Mesenchymal stem cell (in vitro differentiated cells and primary cell): Measurements from ENCODE around the gene BPIFA1.
A peak's percentile ranks its signal among the peaks of the same experiment; 100 is the strongest.

ENCODE experiments used
- DNase-seq: peaks from one replicate; pipeline ENCODE4 v3.0.0-alpha.2; 2013
- H2AFZ ChIP-seq: one replicate; pipeline ENCODE4 v1.6.1; 2013; ENCODE audit warnings: low read depth, mild to moderate bottlenecking, control low read depth, inconsistent platforms, low read length, moderate library complexity
- H2AK5ac ChIP-seq: 2 replicates; pipeline ENCODE4 v1.6.1; 2013; ENCODE audit warnings: low read length, moderate library complexity, mild to moderate bottlenecking, inconsistent platforms; ENCODE audit not compliant: severe bottlenecking
- H2BK120ac ChIP-seq: one replicate; pipeline ENCODE4 v1.6.1; 2013; ENCODE audit warnings: low read depth, mild to moderate bottlenecking, inconsistent platforms, low read length, moderate library complexity
- H2BK12ac ChIP-seq, 2 experiments: one replicate each; pipeline ENCODE4 v1.6.1; 2013; ENCODE audit warnings: inconsistent platforms in 2 of 2, low read length in 2 of 2, mild to moderate bottlenecking in 2 of 2, moderate library complexity in 2 of 2, control low read depth in 1 of 2
- H2BK15ac ChIP-seq: one replicate; pipeline ENCODE4 v1.6.1; 2013; ENCODE audit warnings: mild to moderate bottlenecking, low read depth, inconsistent platforms; ENCODE audit not compliant: poor library complexity, severe bottlenecking
- H2BK5ac ChIP-seq: 2 replicates; pipeline ENCODE4 v1.6.1; 2013; ENCODE audit warnings: low read depth, mild to moderate bottlenecking, low read length, control low read depth, inconsistent platforms; ENCODE audit not compliant: poor library complexity, severe bottlenecking
- H3K14ac ChIP-seq, 2 experiments: one replicate each; pipeline ENCODE4 v1.6.1; 2013; ENCODE audit warnings: inconsistent platforms in 2 of 2, low read length in 2 of 2, control low read depth in 1 of 2, mild to moderate bottlenecking in 1 of 2, moderate library complexity in 1 of 2
- H3K18ac ChIP-seq, 2 experiments: one replicate each; pipeline ENCODE4 v1.6.1; 2013; ENCODE audit warnings: inconsistent platforms in 2 of 2, low read length in 2 of 2, control low read depth in 1 of 2, low read depth in 1 of 2, mild to moderate bottlenecking in 1 of 2
- H3K23ac ChIP-seq, 2 experiments: one replicate each; pipeline ENCODE4 v1.6.1; 2013; ENCODE audit warnings: inconsistent platforms in 2 of 2, low read length in 2 of 2, mild to moderate bottlenecking in 2 of 2, moderate library complexity in 2 of 2, control low read depth in 1 of 2
- H3K27ac ChIP-seq: 2 replicates; pipeline ENCODE4 v1.5.1; 2013; ENCODE audit warnings: mild to moderate bottlenecking, moderate library complexity, low read length, control low read depth, inconsistent platforms; ENCODE audit not compliant: poor library complexity, severe bottlenecking
- H3K27me3 ChIP-seq, 2 experiments: 2 replicates each; pipeline versions ENCODE4 v1.6.1 to v1.7.0; 2013; ENCODE audit warnings: low read length in 2 of 2, mild to moderate bottlenecking in 2 of 2, moderate library complexity in 2 of 2, control low read depth in 1 of 2, inconsistent platforms in 1 of 2; ENCODE audit not compliant: control insufficient read depth in 1 of 2, insufficient read depth in 1 of 2
- H3K36me3 ChIP-seq, 2 experiments: 2 replicates each; pipeline versions ENCODE4 v1.6.1 to v1.7.0; 2013; ENCODE audit warnings: low read length in 2 of 2, control low read depth in 1 of 2, inconsistent platforms in 1 of 2, low read depth in 1 of 2, mild to moderate bottlenecking in 1 of 2; ENCODE audit not compliant: insufficient read depth in 2 of 2, control insufficient read depth in 1 of 2
- H3K4ac ChIP-seq, 2 experiments: one replicate each; pipeline ENCODE4 v1.6.1; 2013; ENCODE audit warnings: inconsistent platforms in 2 of 2, low read length in 2 of 2, mild to moderate bottlenecking in 2 of 2, moderate library complexity in 2 of 2, control low read depth in 1 of 2, low read depth in 1 of 2
- H3K4me1 ChIP-seq: 2 replicates; pipeline ENCODE4 v1.6.1; 2013; ENCODE audit warnings: low read depth, low read length, control low read depth; ENCODE audit not compliant: control insufficient read depth, insufficient read depth
- H3K4me2 ChIP-seq: 2 replicates; pipeline ENCODE4 v1.6.1; 2013; ENCODE audit warnings: low read length, mild to moderate bottlenecking, inconsistent platforms; ENCODE audit not compliant: poor library complexity, severe bottlenecking
- H3K4me3 ChIP-seq, 2 experiments: 2 replicates each; pipeline versions ENCODE4 v1.5.1 to v1.7.0; 2013; ENCODE audit warnings: low read length in 2 of 2, mild to moderate bottlenecking in 2 of 2, control low read depth in 1 of 2, low read depth in 1 of 2; ENCODE audit not compliant: insufficient read depth in 1 of 2
- H3K79me1 ChIP-seq: replicated peaks from 2 replicates; pipeline ENCODE4 v1.6.1; 2013; ENCODE audit warnings: mild to moderate bottlenecking, control low read depth, low read length, inconsistent platforms; ENCODE audit not compliant: poor library complexity, severe bottlenecking
- H3K9ac ChIP-seq: 2 replicates; pipeline ENCODE4 v1.7.0; 2013; ENCODE audit warnings: mild to moderate bottlenecking, low read length, moderate library complexity
- H3K9me3 ChIP-seq: 2 replicates; pipeline ENCODE4 v1.7.0; 2013; ENCODE audit warnings: mild to moderate bottlenecking, low read length; ENCODE audit not compliant: control insufficient read depth
- H4K8ac ChIP-seq: one replicate; pipeline ENCODE4 v1.6.1; 2013; ENCODE audit warnings: inconsistent platforms, mild to moderate bottlenecking, low read length, moderate library complexity
- H4K91ac ChIP-seq: one replicate; pipeline ENCODE4 v1.6.1; 2013; ENCODE audit warnings: mild to moderate bottlenecking, low read length, inconsistent platforms
- WGBS: methylation state at CpG from one replicate; pipeline ENCODE4 v1.1.7; 2013; ENCODE audit warnings: mixed read lengths; 5-methylcytosine and 5-hydroxymethylcytosine counted together

The BPIFA1 gene

DNA sequence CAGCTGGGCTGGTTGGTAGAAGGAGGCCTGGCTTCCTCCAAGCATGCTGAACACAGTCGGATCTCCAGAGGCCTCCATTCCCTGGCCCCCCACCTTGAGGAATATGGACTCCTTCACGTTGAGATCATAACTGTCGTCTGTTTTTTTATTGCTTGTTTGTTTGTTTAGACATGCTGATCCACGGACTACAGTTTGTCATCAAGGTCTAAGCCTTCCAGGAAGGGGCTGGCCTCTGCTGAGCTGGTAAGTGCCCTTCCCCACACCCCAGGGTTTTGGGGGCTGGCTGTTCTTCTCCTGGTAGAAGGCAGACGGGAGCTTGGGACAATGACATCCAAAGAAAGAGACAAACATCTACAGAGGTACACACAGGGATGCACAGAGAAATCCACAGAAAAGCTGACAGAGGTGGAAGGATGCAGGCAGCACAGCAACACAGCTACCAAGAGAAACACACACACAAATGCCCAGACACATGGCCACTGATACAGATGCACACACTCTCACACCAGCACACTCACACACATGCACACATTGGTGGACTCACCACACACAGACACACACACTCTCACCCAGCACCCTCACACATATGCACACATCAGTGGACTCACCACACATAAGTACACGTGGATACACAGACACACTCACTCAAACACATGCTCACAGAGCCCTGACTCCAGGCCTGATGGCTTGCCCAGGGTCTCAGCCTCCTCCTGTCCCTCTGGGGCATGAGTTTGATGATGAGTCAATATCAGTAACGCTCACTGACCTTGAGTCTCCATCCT is 6.7 kb downstream of the BPIFA1 start:
- peaks cover 15 to 52% of the 10 kb centered on the region in 2 experiments for H3K27me3 ChIP-seq
- H3K36me3 ChIP-seq = no peaks in the 10 kb centered on the region
- H3K14ac ChIP-seq = no peak overlapping the region

DNA sequence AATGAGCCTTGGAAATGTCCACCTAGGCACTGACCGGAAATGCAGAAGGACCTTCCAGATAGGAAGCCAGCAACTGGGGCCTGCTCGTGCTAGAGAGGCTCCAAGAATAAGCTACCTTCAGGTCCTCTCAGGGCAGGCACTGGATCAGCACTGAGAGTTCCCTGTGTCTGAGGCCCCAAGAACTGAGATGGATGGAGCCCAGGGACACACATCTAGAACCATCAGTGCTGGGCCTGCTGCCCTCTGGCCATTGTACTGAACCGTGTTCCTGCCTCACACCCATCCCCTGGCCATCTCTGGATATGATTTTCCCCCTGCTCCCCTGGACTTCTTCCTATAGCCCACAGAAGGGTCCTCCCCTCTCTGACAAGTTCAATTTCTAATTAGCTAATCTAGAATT is 10.3 kb downstream of the BPIFA1 start:
- Histone ChIP-seq H3K4me1 (no peaks in the 10 kb centered on the region), H4K8ac (no peak overlapping the region), H3K79me1 (no peaks in the 10 kb centered on the region), H3K9ac (no peak overlapping the region), H2AFZ (no peak overlapping the region), H2AK5ac (no peak overlapping the region), H3K9me3 (no peaks in the 10 kb centered on the region), H2BK120ac (no peak overlapping the region), H3K4me2 (no peak overlapping the region), H3K4me3 (no peak overlapping the region), H3K4ac (no peak overlapping the region), H3K18ac (no peak overlapping the region), H2BK5ac (no peak overlapping the region), H3K27ac (no peak overlapping the region), H3K14ac (no peak overlapping the region), H2BK15ac (no peak overlapping the region), H3K36me3 (no peaks in the 10 kb centered on the region), H2BK12ac (no peak overlapping the region), H4K91ac (no peak overlapping the region), H3K23ac (no peak overlapping the region), H3K27me3 (peaks cover 19 to 43% of the 10 kb centered on the region in 2 experiments)
- 67% methylated on average over 3 of the region's 3 CpGs for WGBS
- DNase-seq = no peak

More for the DNA sequence above, 6.7 kb downstream of the BPIFA1 start:
- no peak overlapping the region for H3K18ac ChIP-seq
- WGBS = 60% methylated on average over 7 of the region's 7 CpGs
- H2BK15ac ChIP-seq = no peak overlapping the region
- H3K9ac ChIP-seq = no peak overlapping the region
- H3K9me3 ChIP-seq = no peaks in the 10 kb centered on the region
- H2AFZ ChIP-seq = no peak overlapping the region
- H2BK12ac ChIP-seq = no peak overlapping the region
- no peak overlapping the region for H3K23ac ChIP-seq
- H3K4ac ChIP-seq = no peak overlapping the region
- no peaks in the 10 kb centered on the region for H3K79me1 ChIP-seq
- peak overlapping the region; percentile 40 for H4K91ac ChIP-seq
- no peak overlapping the region for H2BK120ac ChIP-seq
- no peak overlapping the region for H3K4me2 ChIP-seq
- DNase-seq = no peak
- no peak overlapping the region for H2AK5ac ChIP-seq
- H3K4me3 ChIP-seq = no peak overlapping the region
- no peak overlapping the region for H3K27ac ChIP-seq
- H2BK5ac ChIP-seq = no peak overlapping the region
- no peaks in the 10 kb centered on the region for H3K4me1 ChIP-seq
- no peak overlapping the region for H4K8ac ChIP-seq

GRCh38 chr20:33249456-33249855 is 13.7 kb downstream of the BPIFA1 start:
- WGBS = 80% methylated on average over 1 of the region's 1 CpG
- Histone ChIP-seq H2BK120ac (no peak overlapping the region), H2BK12ac (no peak overlapping the region), H3K14ac (no peak overlapping the region), H3K4ac (no peak overlapping the region), H3K18ac (no peak overlapping the region), H3K4me3 (no peak overlapping the region), H3K4me2 (no peak overlapping the region), H3K27ac (no peak overlapping the region), H2AK5ac (no peak overlapping the region), H2AFZ (no peak overlapping the region), H4K91ac (no peak overlapping the region), H3K23ac (no peak overlapping the region), H3K9ac (no peak overlapping the region), H2BK15ac (no peak overlapping the region), H3K9me3 (no peaks in the 10 kb centered on the region), H3K36me3 (no peaks in the 10 kb centered on the region), H2BK5ac (no peak overlapping the region), H3K79me1 (no peaks in the 10 kb centered on the region), H4K8ac (no peak overlapping the region), H3K27me3 (peaks cover 11 to 32% of the 10 kb centered on the region in 2 experiments), H3K4me1 (no peaks in the 10 kb centered on the region)
- DNase-seq = no peak

DNA sequence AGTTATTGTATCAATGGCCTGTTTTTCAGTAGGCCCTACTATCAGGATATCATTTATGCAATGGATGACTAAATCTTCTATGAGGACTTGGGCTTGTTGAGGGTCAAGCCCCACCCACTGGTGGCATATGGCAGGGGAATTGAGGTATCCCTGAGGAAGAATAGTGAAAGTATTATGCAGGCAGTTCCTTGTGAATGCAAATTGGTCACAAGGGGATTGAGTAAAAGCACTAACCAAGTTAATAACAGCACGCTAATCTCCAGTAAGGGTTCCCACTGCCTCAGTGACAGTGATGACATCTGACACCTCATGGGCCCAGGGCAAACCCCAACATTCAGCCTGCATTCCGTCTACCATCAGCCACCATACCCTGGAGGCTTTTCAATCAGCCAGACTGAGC is 14.9 kb downstream of the BPIFA1 start:
- no peak overlapping the region for H2BK120ac ChIP-seq
- WGBS = 46% methylated on average over 2 of the region's 2 CpGs

More for the DNA sequence above, 14.9 kb downstream of the BPIFA1 start:
- no peak overlapping the region for H2BK12ac ChIP-seq
- H3K36me3 ChIP-seq = no peaks in the 10 kb centered on the region
- H3K4me3 ChIP-seq = no peak overlapping the region
- H3K9me3 ChIP-seq = no peaks in the 10 kb centered on the region
- no peak overlapping the region for H3K27ac ChIP-seq
- H2BK15ac ChIP-seq = no peak overlapping the region
- no peak overlapping the region for H2AFZ ChIP-seq
- H3K4ac ChIP-seq = no peak overlapping the region
- no peak overlapping the region for H2AK5ac ChIP-seq
- H3K9ac ChIP-seq = no peak overlapping the region
- H3K79me1 ChIP-seq = no peaks in the 10 kb centered on the region
- no peak overlapping the region for H4K91ac ChIP-seq
- no peak overlapping the region for H3K18ac ChIP-seq
- no peak for DNase-seq
- no peak overlapping the region for H2BK5ac ChIP-seq
- H3K23ac ChIP-seq = no peak overlapping the region
- H3K4me2 ChIP-seq = no peak overlapping the region
- H3K4me1 ChIP-seq = no peaks in the 10 kb centered on the region
- peaks cover 11 to 26% of the 10 kb centered on the region in 2 experiments for H3K27me3 ChIP-seq
- no peak overlapping the region for H4K8ac ChIP-seq
- H3K14ac ChIP-seq = peak overlapping the region in 1 of 2 experiments; percentile 9
